HepG2 (cell line): ENCODE data around the gene FURIN. TPM values are rescaled to one million over a fixed set of nuclear protein-coding genes. Genes with fewer than 3 reads are reported as not detected.

Source experiments
- ATAC-seq: fragments of 200-7000 bp; cut with Tn5 transposase; 3 replicates; pipeline ENCODE4 v1.9.1; 2020; ENCODE audit warnings: mild to moderate bottlenecking, moderate library complexity
- BruUV-seq: library from RNA; stranded (reverse); fragments of 400-500 nt; replicated peaks from 2 replicates; lab custom pipeline; 2021; lab: Mats Ljungman, UMichigan
- CTCF ChIA-PET: fragments of 300-600 bp; formaldehyde crosslinking; extraction: SDS; loops from one replicate; lab custom pipeline; 2021; ENCODE audit warnings: low total read pairs, inconsistent platforms, low intra/inter-chr PET ratio; lab: Yijun Ruan, JAX
- POLR2A ChIA-PET: fragments of 350-600 bp; sonication (Branson Sonifier 250); formaldehyde crosslinking; loops from one replicate; lab custom pipeline; 2020; ENCODE audit warnings: antibody characterized with exemption, inconsistent platforms; lab: Yijun Ruan, JAX
- DNase-seq: peaks from one replicate; pipeline ENCODE4 v3.0.0-alpha.2; 2015; ENCODE audit warnings: low spot score
- FAIRE-seq: peaks from 3 replicates; lab custom pipeline; 2011; peaks lifted over from hg19 to GRCh38; lab: Jason Lieb, UNC
- H2AFZ ChIP-seq: one replicate; pipeline ENCODE4 v1.6.1; 2011; ENCODE audit warnings: low read length, inconsistent platforms
- H3K27ac ChIP-seq: fragments of 300-600 bp; 3 replicates; pipeline ENCODE4 v1.8.0; 2011; ENCODE audit warnings: mixed run types, mild to moderate bottlenecking, mixed read lengths, low read length, inconsistent platforms; ENCODE audit not compliant: insufficient read depth; ENCODE audit errors: extremely low read length
- H3K27me3 ChIP-seq, 2 experiments: fragments of 200-600 bp in 1 of 2; 2 replicates in 1 of 2; 3 replicates in 1 of 2; pipeline versions ENCODE4 v1.6.0 to v1.8.0; 2011; ENCODE audit warnings: low read length in 2 of 2, mild to moderate bottlenecking in 2 of 2, moderate library complexity in 2 of 2, inconsistent platforms in 1 of 2; ENCODE audit not compliant: insufficient read depth in 2 of 2, control insufficient read depth in 1 of 2
- H3K36me3 ChIP-seq, 2 experiments: fragments of 200-600 bp in 1 of 2; replicated peaks in 1 of 2; 2 replicates in 1 of 2; 3 replicates in 1 of 2; pipeline versions ENCODE4 v1.5.1 to v1.8.0; 2011; ENCODE audit warnings: low read length in 2 of 2, inconsistent platforms in 1 of 2; ENCODE audit not compliant: insufficient read depth in 2 of 2, control insufficient read depth in 1 of 2
- H3K4me1 ChIP-seq: 2 replicates; pipeline ENCODE4 v1.5.1; 2012; ENCODE audit warnings: low read length, inconsistent platforms; ENCODE audit not compliant: insufficient read depth
- H3K4me2 ChIP-seq: 2 replicates; pipeline ENCODE4 v1.6.0; 2011; ENCODE audit warnings: low read depth, low read length, inconsistent platforms
- H3K4me3 ChIP-seq, 3 experiments: fragments of 200-600 bp in 1 of 3; sonication (generic), shearing (Covaris generic) in 1 of 3; replicated peaks in 1 of 3; 2 replicates each; pipeline ENCODE4 v1.5.1; 2011 to 2016; ENCODE audit warnings: low read length in 3 of 3, inconsistent platforms in 2 of 3, low read depth in 2 of 3, mild to moderate bottlenecking in 2 of 3, control low read depth in 1 of 3, mixed read lengths in 1 of 3; ENCODE audit not compliant: insufficient read depth in 1 of 3
- H3K79me2 ChIP-seq: one replicate; pipeline ENCODE4 v1.6.1; 2011; ENCODE audit warnings: low read length, inconsistent platforms; ENCODE audit not compliant: insufficient read depth
- H3K9ac ChIP-seq: 2 replicates; pipeline ENCODE4 v1.6.0; 2011; ENCODE audit warnings: mild to moderate bottlenecking, low read depth, low read length, inconsistent platforms; ENCODE audit not compliant: insufficient read depth
- H3K9me3 ChIP-seq: 2 replicates; pipeline ENCODE4 v1.5.1; 2012; ENCODE audit warnings: mild to moderate bottlenecking, low read length
- H4K20me1 ChIP-seq: 2 replicates; pipeline ENCODE4 v1.6.0; 2011; ENCODE audit warnings: inconsistent platforms, mild to moderate bottlenecking, low read length, moderate library complexity; ENCODE audit not compliant: insufficient read depth
- CENPBD1 ChIP-seq: sonication (generic); formaldehyde crosslinking; IDR thresholded peaks from 2 replicates; pipeline ENCODE4 v1.8.0; 2022; ENCODE audit warnings: missing genetic modification reagents, low read depth, mild to moderate bottlenecking, borderline replicate concordance
- E2F1 ChIP-seq: sonication (generic); formaldehyde crosslinking; IDR thresholded peaks from 2 replicates; pipeline ENCODE4 v1.5.0; 2020; ENCODE audit warnings: missing genetic modification reagents
- GTF3A ChIP-seq: sonication (generic); formaldehyde crosslinking; conservative IDR thresholded peaks from 2 replicates; pipeline ENCODE4 v1.4.0; 2020; ENCODE audit warnings: mild to moderate bottlenecking, missing genetic modification reagents
- HNF4G ChIP-seq, 2 experiments: sonication (generic) in 1 of 2; formaldehyde crosslinking in 1 of 2; IDR thresholded peaks; 2 replicates each; pipeline versions ENCODE4 v1.4.0 to v1.6.1; 2011 to 2020; ENCODE audit warnings: borderline replicate concordance in 2 of 2, low read depth in 2 of 2, mild to moderate bottlenecking in 2 of 2, low read length in 1 of 2, missing genetic modification reagents in 1 of 2, moderate library complexity in 1 of 2
- IKZF4 ChIP-seq: sonication (generic); formaldehyde crosslinking; IDR thresholded peaks from 2 replicates; pipeline ENCODE4 v1.5.1; 2020; ENCODE audit warnings: borderline replicate concordance, mild to moderate bottlenecking, low read depth, missing genetic modification reagents; ENCODE audit errors: not compliant biosample characterization
- MIER2 ChIP-seq: IDR thresholded peaks from 2 replicates; pipeline ENCODE4 v1.6.1; 2016; ENCODE audit warnings: missing biosample characterization, missing genetic modification reagents
- MXD3 ChIP-seq: IDR thresholded peaks from 2 replicates; pipeline ENCODE4 v1.6.1; 2016; ENCODE audit warnings: mild to moderate bottlenecking, missing biosample characterization, missing genetic modification reagents
- YEATS4 ChIP-seq: sonication (generic); formaldehyde crosslinking; IDR thresholded peaks from 2 replicates; pipeline ENCODE4 v1.4.0; 2020; ENCODE audit warnings: missing genetic modification reagents, borderline replicate concordance
- ZBED4 ChIP-seq: sonication (generic); formaldehyde crosslinking; IDR thresholded peaks from 2 replicates; pipeline ENCODE4 v1.4.0; 2020; ENCODE audit warnings: missing genetic modification reagents, borderline replicate concordance
- ZNF280B ChIP-seq: sonication (generic); formaldehyde crosslinking; IDR thresholded peaks from 2 replicates; pipeline ENCODE4 v1.5.0; 2020; ENCODE audit warnings: missing genetic modification reagents, mild to moderate bottlenecking, borderline replicate concordance
- ZNF577 ChIP-seq: sonication (generic); formaldehyde crosslinking; IDR thresholded peaks from 2 replicates; pipeline ENCODE4 v1.4.0; 2020; ENCODE audit warnings: mild to moderate bottlenecking, low read depth, missing genetic modification reagents, borderline replicate concordance
- WGBS: methylation state at CpG from one replicate; pipeline ENCODE4 v1.1.6; 2017; ENCODE audit warnings: low lambda C conversion rate; 5-methylcytosine and 5-hydroxymethylcytosine counted together
- in situ Hi-C: cut with HindIII; loops from 2 replicates; pipeline ENCODE4 v1.10.0; 2017; ENCODE audit warnings: low pct_unique_long_range_greater_than_20kb; ENCODE audit not compliant: extremely low pct_ligation_motif_present
- intact Hi-C: fragments of 100-400 bp; cut with micrococcal nuclease; formaldehyde crosslinking; loops from one replicate; pipeline ENCODE4 v1.10.0; 2022; ENCODE audit not compliant: unreplicated experiment
- polyA plus RNA-seq, 8 experiments: library from polyadenylated mRNA; depleted of rRNA in 3 of 8; stranded (reverse) in 7 of 8; unstranded in 1 of 8; fragments of >200 nt; fragmentation: Illumina TruSeq in 4 of 8; extraction: Trizol in 4 of 8; gene quantifications; 2 replicates each; pipeline versions ENCODE4 v1.2.1 to v1.2.3, GENCODE V29; 2011 to 2016; ENCODE audit warnings: low read depth in 4 of 8, missing spikeins in 1 of 8, mixed read lengths in 1 of 8; ENCODE audit not compliant: insufficient read depth in 1 of 8
- total RNA-seq, 5 experiments: library from RNA; depleted of rRNA; stranded (reverse); fragments of >200 nt; fragmentation: Illumina TruSeq; extraction: Trizol; gene quantifications; 2 replicates each; pipeline ENCODE4 v1.2.3, GENCODE V29; 2016; ENCODE audit warnings: low read depth in 1 of 5
- TF ChIP-seq, protein P1 (sequence below): IDR thresholded peaks from 2 replicates; pipeline ENCODE4 v1.6.1; 2016; ENCODE audit warnings: low read depth

FURIN gene
- total and polyA plus RNA-seq, 2 of the 13 experiments (the other 11 are each of a cell fraction or from before 2014, with no cell fraction given) = 15.2 to 17.4 TPM

GRCh38 chr15:90877996-90878395, 9.6 kb downstream of the FURIN start:
- Histone ChIP-seq H3K36me3 (peaks cover 7 to 43% of the 10 kb centered on the region in 2 experiments; a peak in 4 of 5 replicates), H3K9me3 (no peaks in the 10 kb centered on the region), H2AFZ (no peak overlapping the region), H4K20me1 (peaks cover 17% of the 10 kb centered on the region; the same call in 1 of the 2 replicates), H3K4me3 (no peak overlapping the region), H3K4me1 (peaks cover 28% of the 10 kb centered on the region), H3K4me2 (no peak overlapping the region), H3K79me2 (peaks cover 2% of the 10 kb centered on the region), H3K9ac (no peak overlapping the region), H3K27ac (no peak overlapping the region), H3K27me3 (no peaks in the 10 kb centered on the region)
- ATAC-seq (no peak), FAIRE-seq (no peak), DNase-seq (no peak)
- POLR2A ChIA-PET = no interaction called here
- CTCF ChIA-PET = no interaction called here
- 96% methylated on average over 6 of the region's 14 CpGs for WGBS
- BruUV-seq = no TSS peak
- in situ Hi-C loops = no loop called here
- intact Hi-C loops = no loop called here
- TF ChIP-seq, protein P1, sequence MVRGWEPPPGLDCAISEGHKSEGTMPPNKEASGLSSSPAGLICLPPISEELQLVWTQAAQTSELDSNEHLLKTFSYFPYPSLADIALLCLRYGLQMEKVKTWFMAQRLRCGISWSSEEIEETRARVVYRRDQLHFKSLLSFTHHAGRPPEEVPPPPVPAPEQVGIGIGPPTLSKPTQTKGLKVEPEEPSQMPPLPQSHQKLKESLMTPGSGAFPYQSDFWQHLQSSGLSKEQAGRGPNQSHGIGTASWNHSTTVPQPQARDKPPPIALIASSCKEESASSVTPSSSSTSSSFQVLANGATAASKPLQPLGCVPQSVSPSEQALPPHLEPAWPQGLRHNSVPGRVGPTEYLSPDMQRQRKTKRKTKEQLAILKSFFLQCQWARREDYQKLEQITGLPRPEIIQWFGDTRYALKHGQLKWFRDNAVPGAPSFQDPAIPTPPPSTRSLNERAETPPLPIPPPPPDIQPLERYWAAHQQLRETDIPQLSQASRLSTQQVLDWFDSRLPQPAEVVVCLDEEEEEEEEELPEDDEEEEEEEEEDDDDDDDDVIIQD (CRISPR knock-in tag) = no peak
- TF ChIP-seq E2F1 (CRISPR knock-in tag) = no peak
- TF ChIP-seq CENPBD1 (CRISPR knock-in tag) = no peak
- no peak for TF ChIP-seq HNF4G (IDR thresholded peaks at IDR 0.05; ENCODE audit: borderline replicate concordance, low read depth, low read length)
- TF ChIP-seq HNF4G (CRISPR knock-in tag; IDR thresholded peaks at IDR 0.05; ENCODE audit: borderline replicate concordance, low read depth) = no peak
- TF ChIP-seq MIER2 (CRISPR knock-in tag) = no peak
- no peak for TF ChIP-seq MXD3 (CRISPR knock-in tag)
- no peak for TF ChIP-seq ZBED4
- TF ChIP-seq ZNF577 = no peak
- TF ChIP-seq GTF3A = no peak
- no peak for TF ChIP-seq ZNF280B (CRISPR knock-in tag)
- TF ChIP-seq YEATS4 = no peak
- no peak for TF ChIP-seq IKZF4 (CRISPR knock-in tag)
